IPS-11a (cell line): ENCODE data around the gene LPIN3.

Experiments used
- H3K4me3 ChIP-seq: one replicate; pipeline ENCODE4 v1.5.1; 2013; ENCODE audit warnings: low read depth, low read length, control low read depth

Gene LPIN3

DNA sequence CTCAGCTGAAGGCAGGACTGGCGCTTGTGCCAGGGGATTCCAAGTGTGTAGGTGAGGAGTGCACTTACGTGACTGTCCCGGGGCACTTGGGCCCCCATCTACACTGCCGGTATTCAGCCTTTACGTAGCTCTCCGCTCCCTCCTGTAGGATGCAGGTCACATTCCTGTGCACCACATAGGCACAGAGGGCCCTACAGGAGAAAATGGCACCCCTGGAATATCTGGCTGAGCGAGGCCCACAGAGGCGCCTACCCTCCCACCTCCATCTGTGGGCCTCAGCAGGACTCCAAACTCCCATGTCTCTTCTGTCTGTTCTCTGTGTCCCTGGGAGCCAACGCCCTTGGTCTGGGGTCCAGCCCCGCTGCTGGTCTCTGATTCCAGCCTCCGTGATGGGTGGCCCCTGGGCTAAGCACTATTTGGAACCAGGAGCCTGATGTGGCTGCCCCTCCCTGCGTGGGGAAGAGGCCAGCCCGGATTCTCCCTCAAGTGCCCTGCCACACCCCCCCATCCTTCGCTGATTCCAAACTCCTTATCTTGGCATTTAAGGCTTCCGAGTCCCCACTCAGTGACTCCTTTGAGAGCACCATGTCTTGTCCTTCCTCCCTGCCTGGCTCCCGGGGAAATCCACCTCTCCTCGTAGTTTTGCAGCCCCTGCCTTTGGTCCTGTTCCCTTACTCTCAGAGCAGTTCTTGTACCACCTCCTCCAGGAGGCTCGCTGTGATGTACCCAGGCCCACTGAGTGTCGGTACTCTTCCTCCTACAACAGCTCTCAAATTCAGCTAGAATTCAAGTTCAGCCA, 24.5 kb downstream of the LPIN3 start:
- no peak overlapping the region for H3K4me3 ChIP-seq

DNA sequence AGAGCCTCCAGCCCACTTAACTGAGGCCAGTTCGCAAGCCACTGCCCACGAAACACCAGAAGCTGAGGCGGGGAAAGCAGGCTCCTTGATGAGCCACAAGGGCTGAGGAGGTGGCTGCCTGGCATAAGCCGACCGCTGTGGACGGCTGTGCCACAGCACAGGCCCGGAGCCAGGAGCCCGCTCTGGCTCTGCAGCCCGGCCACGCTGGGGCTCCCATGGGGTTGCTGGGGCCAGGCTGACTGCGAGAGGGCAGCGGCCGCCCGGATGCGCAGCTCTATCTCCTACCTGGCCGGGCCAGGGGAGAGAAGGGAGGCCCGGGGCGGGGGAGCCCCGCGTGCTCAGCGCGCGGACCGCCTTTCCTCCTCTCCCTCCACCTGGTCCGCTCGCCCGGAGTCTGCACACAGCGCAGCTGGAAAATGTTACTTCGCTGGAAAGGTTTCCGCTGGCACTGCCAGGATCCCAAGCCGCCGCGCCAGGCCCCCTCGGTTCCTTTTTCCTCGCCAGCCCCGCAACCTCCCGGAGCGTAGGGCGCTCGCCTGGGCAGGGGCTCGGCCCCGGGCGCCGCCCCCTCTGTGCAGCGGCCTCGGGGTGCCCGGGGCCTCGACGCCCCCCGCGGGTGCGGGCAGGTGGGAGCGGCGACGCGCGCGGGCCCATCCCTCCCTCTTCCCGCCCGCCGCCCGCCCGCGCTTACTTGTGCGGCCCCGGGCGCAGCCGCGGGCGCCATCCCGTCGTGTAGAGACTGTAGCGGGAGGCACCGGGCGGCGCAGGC, 25.3 kb downstream of the LPIN3 start:
- H3K4me3 ChIP-seq = peak overlapping the region; percentile 20

DNA sequence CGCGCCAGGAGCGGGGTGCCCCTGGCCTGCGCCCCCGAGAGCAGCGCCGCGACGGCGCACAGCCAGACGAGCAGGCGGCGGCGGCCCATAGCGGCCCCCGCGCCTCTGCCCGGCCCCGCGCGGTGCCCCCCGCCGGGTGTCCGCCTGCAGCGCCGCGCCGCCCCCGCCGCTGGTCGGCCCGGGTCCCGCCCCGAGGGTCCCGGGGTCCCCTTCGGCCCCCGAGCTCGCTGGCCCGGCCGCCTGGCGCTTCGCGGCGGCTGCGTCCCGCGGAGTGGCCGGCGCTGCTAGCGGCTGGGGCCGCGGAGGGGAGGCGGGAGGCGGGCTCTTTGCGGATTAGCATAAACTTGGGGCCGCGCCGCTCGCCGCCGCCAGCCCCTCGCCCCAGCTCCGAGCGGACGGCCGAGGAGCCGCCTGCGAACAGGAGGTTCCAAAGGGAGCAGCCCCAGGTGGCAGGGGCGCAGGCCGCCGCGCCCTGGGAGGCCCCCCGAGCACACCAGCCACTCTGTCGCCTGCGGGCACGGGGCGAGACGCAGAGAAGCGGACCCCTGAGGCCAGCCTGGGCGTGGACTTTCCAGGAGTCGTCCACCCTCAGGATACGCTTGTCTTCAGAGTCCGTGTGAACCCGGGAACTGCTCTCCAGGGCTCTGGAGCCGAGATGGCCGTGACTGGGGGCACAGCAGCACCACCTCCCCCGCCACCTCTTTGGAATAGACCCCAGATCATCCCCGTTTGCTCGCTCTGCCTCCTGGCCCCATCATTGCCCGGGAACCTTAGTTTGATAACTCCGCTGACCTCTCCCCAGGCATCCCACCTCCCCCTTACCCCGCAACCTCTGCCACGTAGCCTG, 26.1 kb downstream of the LPIN3 start, which contains the start of gene EMILIN3:
EMILIN3 (minus strand) TSS at position 273 of the 847 bp plus-strand sequence; CDS start at position 89, 184 bp downstream.
- H3K4me3 ChIP-seq = peak within 1 kb of the TSS; percentile 43

DNA sequence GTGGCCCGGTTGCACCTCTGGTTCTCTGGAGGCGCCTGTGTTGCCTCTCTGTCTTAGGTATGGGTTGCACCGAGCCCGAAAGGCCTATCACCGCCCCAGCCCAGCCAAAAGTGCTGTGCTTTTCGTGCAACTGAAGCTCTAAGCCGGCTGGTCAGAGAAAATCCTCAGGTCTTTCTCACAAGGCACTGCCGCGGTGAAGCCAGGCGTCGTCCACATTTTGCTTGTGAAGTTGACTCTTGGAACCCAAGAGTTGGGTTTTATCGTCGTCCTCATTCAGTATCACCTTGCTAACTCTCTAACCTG, 26.7 kb downstream of the LPIN3 start:
- peak overlapping the region; percentile 43 for H3K4me3 ChIP-seq

DNA sequence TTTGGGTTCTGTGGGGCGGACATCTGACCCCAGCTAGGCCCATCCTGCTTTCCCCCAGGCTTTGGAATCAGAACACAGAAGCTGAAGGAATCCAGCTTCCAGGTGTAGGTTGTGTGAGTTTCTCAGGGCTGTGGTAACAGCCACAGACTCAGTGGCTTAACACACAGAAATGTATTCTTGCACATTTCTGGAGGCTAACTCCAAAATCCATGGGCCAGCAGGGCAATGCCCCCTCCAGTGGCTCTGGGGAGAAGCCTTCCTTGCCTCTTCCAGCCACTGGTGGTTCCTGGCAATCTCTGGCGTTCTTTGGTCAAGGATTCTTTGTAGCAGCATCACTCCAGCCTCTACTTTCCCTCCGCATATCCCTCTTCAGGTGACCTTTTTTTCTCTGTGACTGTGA, 27.3 kb downstream of the LPIN3 start:
- H3K4me3 ChIP-seq = no peak overlapping the region

DNA sequence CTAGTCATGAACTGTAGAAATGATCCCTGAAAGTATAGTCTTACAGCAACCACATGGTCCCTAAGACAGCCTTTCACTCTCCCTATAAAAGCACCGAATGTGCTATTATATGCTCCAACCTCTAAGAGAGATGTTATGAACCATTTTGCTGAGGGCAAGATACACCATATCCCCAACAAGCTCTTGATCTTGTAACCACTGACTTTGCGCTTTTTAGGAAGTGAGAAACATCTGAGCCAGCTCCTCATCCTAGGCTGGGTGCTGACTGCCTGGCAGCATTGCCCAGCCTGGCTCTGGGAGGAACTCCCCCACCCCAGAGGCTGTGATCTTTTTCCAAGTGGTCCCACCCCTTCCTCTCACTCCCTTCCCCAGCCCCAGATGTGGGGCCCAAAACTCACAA, 29.1 kb downstream of the LPIN3 start:
- H3K4me3 ChIP-seq = no peak overlapping the region

DNA sequence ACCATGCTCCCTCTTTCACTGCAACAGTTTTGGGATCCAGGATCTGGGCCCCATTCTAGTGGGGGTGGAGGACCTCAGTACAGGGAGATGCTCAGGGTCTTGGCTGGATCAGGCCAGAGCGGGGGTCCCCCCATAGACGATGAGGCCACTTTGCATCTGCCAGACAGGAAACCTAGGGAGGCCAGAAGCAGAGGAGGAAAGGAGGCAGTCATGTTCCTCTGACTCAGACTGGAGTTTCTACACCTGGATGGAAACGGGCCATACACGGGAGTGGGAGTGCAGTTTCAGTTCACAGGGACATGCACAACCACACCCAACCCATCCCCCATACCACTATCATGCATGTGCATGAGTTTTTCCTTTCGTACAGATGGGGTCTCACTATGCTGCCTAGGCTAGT, 29.6 kb downstream of the LPIN3 start:
- no peak overlapping the region for H3K4me3 ChIP-seq

DNA sequence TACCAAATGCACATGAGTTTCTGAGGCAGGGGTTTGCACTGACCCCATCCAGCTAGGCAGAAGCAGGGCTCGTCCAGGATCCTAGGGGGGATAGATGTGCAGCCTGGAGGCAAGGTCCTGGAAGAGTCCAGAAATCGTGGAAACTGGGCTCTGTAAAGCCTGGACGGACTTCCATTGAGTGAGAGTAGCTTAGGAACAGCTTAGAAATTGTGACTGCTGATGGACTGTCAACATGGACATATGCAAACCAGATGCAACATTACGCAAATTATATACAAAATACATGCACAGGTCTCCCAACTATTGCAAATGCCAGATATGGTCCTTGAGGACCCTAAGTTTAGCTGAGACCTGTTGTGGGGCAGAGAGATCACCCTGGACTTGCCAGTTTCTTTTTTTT, 30.8 kb downstream of the LPIN3 start:
- no peak overlapping the region for H3K4me3 ChIP-seq

DNA sequence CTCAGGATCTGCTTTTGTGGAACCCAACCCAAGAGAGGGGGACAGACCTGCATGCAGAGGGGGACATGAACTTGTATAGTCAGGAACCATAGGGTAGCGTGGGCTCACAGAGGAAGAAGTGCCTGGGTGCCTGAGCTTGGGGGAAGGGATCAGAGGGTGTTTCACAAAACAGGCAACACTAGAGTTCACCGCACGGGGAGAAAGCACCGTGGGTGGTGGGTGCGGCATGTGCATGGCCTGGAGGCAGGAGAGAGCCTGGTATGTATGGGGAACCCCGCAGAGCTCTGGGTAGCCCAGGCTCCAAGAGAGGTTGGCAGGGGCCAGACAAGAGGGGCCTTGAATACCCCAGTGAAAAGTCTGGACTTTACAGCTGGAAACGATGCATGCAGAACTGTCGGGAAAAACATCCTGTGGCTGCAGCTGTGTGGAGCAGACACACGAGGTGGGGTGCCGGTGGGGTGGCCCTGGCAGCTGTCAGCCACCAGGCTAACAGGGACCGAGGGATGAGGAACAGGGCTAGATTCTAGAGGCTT, 32.7 kb downstream of the LPIN3 start:
- H3K4me3 ChIP-seq = no peak overlapping the region

DNA sequence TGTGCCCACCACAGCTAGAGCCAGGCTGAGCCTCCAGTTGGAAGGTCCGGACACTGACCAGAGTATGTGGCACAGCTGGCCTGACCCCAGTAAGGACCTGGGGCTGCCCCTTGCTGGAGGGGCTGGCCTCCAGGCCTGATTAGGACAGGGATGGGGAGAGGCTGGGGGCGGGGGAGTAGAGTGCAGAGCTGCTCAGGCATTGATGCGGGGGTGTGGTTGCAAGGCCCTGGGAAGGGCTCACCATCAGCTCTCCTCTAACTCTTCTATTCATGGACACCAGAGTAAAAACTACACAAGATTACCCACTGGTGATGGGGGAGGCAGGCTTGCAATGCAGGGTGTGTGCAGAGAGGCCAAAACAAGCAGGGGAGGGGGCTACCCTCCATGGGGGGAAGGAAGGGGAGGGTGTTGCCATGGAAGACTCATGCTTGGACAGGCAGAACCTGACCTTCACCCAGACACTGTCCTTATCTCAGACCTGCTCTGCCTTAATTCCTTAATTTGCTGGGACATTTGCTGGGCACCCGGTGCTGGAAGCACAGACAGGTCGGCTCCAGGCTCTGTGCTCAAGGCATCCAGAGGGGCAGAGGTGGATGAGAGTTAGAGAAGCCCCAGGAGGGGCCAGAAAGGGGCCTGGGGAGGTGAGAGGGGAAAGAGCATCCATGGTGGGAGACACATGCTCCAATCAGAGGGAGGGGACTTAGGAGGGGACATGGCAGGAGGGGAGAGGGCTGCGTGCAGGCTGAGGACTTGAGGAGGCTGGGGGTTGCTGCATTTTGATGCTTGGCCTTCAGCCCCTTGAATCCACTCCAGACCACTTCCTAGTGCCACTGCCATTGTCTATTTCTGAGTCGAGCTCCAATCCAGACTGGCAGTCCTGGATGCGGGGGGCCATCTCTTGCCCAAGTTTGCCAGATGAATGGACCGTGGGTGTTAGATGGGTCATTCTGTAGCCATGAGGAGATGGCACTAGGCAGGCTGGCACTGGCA, 33.6 kb downstream of the LPIN3 start:
- H3K4me3 ChIP-seq = no peak overlapping the region

DNA sequence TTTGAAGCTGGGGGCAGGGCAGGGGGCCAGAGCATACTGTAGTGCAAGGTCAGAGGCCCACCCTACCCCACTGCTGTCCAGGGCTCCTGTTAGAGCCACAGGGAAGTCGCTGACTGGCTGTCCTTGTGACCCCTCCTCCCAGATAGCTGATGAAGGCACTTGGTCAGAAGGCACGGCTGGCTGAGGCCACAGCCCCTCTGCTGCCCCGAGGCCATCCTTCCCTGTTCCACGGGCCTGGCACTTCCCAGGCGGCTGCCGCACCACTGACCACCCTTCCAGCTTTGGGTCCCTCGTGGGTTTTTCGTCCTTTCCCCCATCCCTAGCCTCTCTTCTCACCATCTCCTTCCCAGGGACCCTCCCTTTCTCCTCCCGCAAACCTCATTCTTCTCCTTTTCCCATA, 35.2 kb downstream of the LPIN3 start:
- H3K4me3 ChIP-seq = no peak overlapping the region

DNA sequence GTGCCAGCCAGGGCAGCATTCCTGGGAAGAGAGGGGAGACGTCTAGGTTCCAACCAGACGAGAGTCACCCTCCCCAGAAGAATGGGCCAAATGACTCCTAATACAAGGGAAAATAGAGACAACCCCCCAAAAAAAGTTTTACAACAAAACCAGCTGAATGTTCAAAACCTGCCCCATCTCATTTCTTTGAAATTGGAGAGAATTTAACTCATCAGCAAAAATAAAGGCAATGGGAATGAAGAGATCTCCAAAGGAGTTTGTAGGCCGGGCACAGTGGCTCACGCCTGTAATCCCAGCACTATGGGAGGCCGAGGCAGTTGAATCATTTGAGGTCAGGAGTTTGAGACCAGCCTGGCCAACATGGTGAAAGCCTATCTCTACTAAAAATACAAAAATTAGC, 35.7 kb downstream of the LPIN3 start:
- H3K4me3 ChIP-seq = no peak overlapping the region

DNA sequence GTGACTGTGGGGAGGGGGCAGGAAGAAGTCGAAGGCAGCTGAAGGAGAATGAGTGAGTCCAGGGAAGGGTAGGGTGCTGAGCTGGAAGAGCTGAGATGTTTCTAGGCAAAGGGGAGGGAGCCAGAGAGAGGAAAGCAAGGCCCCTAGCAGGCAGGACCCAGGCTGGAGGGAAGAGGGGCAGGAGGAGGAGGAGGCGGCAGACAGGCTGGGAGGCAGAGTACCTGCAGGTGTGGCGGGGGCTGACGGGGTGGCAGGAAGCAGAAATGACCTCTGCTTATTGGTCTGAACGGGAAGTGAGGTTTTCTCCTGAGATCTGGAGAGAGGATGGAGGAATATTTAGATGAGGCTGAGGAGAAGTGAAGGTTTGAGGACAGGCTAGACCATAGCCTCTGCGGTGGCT, 36.7 kb downstream of the LPIN3 start:
- no peak overlapping the region for H3K4me3 ChIP-seq

DNA sequence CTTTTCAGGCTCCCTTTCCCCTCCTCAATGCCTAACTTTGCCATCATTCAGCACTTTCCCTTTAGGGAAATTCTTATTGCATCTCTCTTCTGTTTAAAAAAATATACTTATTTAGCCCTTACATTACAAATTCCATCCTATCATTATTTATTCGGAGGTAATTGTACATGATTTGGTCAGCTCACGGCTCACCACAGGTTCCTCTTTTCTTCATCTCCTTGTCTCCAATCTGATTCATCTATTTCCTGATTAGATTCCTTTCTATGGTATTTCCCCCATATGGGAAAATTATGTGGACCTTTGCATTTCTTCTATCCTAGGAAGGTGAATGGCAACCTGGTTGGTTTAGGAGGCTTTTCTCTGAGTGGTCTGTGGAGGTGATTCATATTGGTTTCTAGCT, 38.9 kb downstream of the LPIN3 start:
- H3K4me3 ChIP-seq = no peak overlapping the region

DNA sequence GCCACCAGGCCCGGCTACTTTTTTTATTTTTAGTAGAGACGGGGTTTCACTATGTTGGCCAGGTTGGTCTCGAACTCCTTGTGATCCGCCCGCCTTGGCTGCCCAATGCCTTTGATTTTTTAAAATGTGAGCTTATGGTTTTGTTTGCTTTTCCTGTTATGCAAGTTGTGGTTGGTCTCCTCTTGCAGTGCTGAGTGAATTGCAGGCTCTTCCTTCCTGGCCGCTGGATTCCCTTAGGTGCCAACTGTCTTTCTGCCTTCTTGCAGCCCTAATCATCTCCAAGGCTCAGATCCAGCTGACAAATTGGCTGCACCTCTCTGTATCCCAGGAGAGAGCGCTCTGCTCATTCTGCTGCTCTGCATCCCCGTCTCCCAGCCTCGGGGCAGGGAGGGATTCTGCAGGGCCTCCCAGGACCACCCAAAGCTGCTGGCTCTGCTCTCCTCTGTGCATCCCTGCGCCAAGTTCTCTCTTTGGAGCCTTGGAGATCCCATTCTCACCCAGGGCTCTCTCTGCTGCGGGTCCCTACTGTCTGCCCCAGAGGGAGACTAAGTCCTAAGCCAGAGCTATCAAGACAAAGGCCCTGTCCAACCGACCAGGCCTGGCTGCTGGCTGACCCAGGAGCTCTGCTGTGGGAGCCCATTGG, 40.1 kb downstream of the LPIN3 start:
- no peak overlapping the region for H3K4me3 ChIP-seq

DNA sequence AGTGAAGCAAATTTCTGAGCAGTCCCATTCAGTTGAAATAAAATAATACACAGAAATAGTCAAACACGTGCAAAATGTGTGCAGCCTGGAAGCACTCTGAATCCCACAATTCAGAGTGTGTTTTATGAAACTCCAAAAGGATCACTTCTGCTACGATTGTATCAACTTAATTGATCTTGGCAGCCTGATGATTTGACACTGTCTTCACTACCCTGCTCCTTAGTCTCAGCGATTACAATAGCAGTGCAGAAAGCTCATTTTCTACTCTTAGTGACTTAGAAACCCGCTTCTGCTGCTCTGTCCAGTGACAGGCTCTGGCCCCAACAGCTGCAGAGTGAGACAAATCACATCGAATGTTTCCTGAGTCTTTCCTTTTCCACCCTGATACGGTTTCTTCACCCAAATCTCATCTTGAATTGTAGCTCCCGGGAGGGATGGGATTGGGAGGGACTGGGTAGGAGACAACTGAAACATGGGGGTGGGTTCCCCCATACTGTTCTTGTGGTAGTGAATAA, 42.2 kb downstream of the LPIN3 start:
- H3K4me3 ChIP-seq = no peak overlapping the region

DNA sequence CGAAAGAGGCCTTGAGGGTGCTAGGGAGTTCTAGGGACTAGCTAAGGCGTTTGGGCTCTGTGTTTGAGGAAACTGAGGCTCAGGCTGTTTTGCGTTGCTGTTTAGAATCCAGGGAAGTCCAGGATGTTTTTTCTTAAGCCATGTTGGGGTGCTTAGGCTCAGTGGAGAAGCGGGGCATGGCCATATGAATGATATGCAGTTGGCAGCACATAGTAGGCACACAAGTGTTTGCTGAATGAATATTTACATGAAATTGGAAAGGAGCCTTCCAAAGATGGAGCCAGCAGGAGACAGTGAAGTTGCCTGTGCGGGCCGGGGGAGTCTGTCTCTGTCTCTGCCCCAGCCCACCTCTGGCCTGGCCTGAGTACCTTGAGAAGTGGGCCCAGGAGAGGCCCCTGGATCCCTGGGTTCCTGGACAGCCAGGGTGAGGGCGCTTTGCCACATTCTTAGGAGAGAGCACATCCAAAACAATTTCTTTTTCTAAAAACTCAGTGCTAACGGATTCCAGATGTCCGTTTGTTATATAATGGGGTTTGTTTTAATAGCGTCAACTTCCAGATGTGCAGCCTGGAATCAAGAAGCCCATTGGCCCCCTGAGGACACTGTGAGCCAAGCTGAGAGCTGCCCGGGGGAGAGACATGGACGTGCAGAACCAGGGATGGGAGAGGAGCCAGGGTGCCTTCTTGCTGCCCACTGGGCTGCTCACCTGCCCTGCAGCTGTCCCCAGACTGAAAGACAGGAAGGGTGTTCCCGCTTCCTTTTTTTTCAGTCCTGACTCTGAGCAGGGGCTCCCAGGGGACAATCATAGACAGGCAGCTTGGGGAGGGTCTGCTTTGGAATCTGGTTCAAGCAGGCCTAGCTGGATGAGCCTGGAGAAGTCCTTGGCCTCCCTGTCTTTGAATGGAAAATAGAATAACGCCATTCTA, 46.1 kb downstream of the LPIN3 start:
- H3K4me3 ChIP-seq = no peak overlapping the region

DNA sequence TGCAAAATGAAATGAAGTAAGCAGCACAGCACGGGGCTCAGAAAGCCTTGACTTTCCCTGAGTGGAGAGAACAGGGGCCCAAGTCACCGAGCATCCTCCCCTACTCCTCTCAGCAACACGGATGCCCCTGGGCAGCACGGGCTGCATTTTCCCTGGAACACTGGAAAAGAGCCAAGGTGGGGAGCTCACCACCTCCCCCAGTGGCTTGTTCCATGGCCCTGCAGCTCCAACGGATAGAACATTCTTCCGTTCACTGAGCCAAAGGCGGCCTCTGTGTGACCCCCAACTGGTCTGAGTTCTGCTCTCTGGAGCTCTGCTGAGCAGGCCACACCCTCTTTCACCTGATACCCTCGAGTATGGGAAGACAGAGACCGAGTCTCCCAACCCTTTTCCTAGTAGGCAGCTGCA, 46.8 kb downstream of the LPIN3 start:
- H3K4me3 ChIP-seq = no peak overlapping the region
